GM18519 (cell line): Measurements from ENCODE around the gene CYP1A2.

Source experiments
- ATAC-seq: cut with Tn5 transposase; IDR thresholded peaks from one replicate; pipeline ENCODE4 v1.9.1; 2021; ENCODE audit warnings: mild to moderate bottlenecking, moderate library complexity; ENCODE audit not compliant: unreplicated experiment, low FRiP score

CYP1A2 gene

GRCh38 chr15:74800559-74801094, 52.0 kb downstream of the CYP1A2 start:
- no peak for ATAC-seq

DNA sequence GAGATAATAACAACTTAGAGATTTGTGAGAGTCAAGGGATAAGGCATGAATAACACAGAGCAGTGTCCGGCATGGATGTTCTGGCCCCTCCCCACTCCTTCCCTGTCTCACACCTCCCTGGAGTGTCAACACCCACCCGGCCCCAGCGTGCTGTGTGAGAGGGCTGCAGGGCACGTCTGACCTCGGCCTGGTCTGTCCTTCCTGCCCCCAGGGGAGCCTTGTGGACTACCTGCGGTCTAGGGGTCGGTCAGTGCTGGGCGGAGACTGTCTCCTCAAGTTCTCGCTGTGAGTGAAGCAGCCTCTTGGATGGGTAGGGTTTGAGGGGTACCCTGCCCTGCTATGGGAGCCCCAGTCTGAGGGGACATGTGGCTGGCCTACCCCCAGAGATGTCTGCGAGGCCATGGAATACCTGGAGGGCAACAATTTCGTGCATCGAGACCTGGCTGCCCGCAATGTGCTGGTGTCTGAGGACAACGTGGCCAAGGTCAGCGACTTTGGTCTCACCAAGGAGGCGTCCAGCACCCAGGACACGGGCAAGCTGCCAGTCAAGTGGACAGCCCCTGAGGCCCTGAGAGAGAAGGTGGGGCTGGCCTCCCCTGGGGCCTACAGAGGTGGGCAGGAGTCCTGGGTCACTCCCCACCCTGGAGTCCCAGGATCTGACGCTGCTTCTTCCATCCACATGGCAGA, 52.8 kb downstream of the CYP1A2 start:
- no peak for ATAC-seq

DNA sequence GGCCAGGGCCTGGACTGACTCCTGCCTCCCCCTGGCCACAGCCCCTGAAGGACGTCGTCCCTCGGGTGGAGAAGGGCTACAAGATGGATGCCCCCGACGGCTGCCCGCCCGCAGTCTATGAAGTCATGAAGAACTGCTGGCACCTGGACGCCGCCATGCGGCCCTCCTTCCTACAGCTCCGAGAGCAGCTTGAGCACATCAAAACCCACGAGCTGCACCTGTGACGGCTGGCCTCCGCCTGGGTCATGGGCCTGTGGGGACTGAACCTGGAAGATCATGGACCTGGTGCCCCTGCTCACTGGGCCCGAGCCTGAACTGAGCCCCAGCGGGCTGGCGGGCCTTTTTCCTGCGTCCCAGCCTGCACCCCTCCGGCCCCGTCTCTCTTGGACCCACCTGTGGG, 53.6 kb downstream of the CYP1A2 start:
- ATAC-seq = no peak

DNA sequence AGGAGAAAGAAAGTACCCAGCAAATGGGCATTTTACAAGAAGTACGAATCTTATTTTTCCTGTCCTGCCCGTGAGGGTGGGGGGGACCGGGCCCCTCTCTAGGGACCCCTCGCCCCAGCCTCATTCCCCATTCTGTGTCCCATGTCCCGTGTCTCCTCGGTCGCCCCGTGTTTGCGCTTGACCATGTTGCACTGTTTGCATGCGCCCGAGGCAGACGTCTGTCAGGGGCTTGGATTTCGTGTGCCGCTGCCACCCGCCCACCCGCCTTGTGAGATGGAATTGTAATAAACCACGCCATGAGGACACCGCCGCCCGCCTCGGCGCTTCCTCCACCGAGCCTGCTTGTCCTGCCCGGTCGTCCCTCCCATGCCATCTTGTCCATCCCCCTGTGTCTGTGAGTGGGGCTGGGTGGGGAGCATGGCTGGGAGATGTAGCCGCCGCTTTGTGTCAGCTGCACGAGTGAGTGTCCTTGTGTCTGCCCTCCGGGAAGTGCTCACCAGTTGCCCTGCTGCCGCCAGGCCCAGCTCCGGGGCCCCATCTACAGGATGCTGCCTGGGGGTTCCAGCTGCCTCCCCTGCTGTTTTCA, 54.3 kb downstream of the CYP1A2 start:
- ATAC-seq = no peak

DNA sequence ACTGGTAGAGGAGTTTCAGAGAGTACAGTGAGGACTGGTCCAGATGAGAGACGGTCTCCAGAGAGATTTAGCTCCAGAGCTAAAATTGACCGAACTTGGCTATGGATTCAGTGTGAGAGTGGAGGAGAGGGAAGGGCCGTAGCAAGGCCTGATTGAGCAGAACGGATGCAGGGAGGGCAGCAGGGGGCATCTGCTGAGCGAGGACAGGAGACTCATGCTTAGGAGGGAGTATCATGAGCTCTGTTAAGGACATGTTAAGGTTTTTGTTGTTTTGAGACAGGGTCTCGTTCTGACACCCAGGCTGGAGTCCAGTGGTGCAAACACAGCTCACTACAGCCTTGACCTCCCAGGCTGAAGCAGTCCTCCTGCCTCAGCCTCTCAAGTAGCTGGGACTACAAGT, 56.3 kb downstream of the CYP1A2 start:
- no peak for ATAC-seq
